ENCODE measurements around the gene KLHL29. TPM values are rescaled to one million over a fixed set of nuclear protein-coding genes. Genes with fewer than 3 reads are reported as not detected.

KLHL29 gene
- polyA plus RNA-seq, 3 donors = 8.5 to 10.0 (median 8.8) TPM

- no peak for DNase-seq (ENCODE audit: low read depth in 3 of 3, low spot score in 2 of 3)
Measured at GRCh38 chr2:23487735-23488492, 102.9 kb downstream of the KLHL29 start.

DNA sequence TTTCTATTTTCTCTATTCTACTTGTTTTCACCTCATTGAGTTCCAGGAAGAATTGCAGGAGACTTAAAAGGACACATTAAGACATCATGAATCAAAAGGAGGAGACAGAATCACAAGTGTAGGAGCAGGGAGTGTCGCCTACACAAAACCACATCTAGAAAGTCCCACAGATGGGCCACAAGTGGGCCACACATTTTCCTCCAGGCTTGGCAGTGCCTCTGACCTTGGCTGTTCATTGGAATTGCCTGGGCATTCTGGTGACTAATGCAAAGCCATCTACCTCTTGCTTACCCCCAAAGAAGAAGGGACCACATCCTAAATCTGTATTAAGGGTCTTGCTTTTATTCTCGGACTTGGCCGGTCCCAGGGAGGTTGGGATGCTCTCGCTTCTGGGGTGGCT is 103.6 kb downstream of the KLHL29 start:
- no peak for DNase-seq (ENCODE audit: low read depth in 3 of 3, low spot score in 2 of 3)

- DNase-seq (ENCODE audit: low read depth in 3 of 3, low spot score in 2 of 3) = no peak
Measured at GRCh38 chr2:23489471-23490322, 104.7 kb downstream of the KLHL29 start.

DNA sequence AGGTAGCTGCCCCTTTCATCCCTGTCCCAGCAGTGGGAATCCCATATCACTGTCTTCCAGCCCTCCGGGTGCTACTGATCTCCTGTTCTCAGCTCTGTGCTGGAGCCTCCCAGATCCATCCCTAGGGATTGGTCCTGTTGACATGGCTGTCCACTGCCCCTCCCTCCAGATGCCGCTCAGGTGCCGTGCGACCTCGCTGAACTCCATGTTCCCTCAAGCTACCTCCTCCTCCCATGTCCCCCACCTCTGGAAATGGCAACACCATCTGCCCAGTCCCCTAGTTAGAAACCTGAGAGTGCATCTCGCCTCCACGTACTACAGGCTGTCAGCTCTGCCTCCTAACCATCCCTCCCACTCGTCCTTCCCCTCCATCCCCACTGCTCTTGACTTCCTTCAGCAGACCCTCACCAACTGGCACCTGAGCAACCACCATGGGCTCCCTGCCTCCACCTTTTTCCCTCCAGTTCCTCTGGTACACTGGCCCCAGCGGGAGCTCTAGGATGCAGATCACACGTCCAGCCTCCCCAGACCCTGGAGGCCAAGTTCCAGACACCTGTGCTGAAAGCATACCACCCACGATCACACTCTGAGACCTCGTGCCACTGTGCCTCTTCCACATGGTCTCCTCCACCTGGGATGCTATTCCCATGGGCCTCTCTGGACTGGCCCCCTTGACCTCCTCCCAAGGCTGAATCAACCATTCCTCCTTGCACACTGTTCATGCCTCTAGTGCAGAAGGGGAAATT is 106.8 kb downstream of the KLHL29 start:
- no peak for DNase-seq (ENCODE audit: low read depth in 3 of 3, low spot score in 2 of 3)

- no peak for DNase-seq (ENCODE audit: low read depth in 3 of 3, low spot score in 2 of 3)
Measured at GRCh38 chr2:23492337-23492675, 107.3 kb downstream of the KLHL29 start.

GRCh38 chr2:23492921-23493320 is 107.9 kb downstream of the KLHL29 start:
- DNase-seq (ENCODE audit: low read depth in 3 of 3, low spot score in 2 of 3) = no peak

- DNase-seq (ENCODE audit: low read depth in 3 of 3, low spot score in 2 of 3) = no peak
Measured at GRCh38 chr2:23493846-23494245, 108.9 kb downstream of the KLHL29 start.

- DNase-seq (ENCODE audit: low read depth in 3 of 3, low spot score in 2 of 3) = no peak
Measured at GRCh38 chr2:23494286-23494685, 109.3 kb downstream of the KLHL29 start.

GRCh38 chr2:23495661-23496114 is 110.7 kb downstream of the KLHL29 start:
- DNase-seq (ENCODE audit: low read depth in 3 of 3, low spot score in 2 of 3) = no peak

DNA sequence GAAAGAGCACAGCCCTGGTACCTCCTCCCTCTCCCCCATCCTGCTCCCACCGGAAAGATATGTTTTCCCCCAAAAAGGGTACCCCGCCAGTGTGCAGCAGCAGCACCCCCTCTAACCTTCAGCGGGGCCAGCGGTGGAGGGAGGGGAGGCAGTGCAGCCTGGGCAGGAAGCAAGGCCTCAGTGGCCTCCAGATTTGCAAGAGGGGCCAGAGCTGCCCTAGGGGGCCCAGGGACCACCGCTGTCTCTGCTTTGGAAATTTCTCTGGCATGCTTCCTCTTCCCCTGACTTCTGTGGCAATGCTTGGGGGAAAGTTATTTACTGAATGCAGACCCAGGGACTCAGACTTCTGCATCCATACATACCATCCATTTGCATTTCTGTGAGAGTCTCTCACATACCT is 111.5 kb downstream of the KLHL29 start:
- DNase-seq (ENCODE audit: low read depth in 3 of 3, low spot score in 2 of 3) = no peak

GRCh38 chr2:23497063-23497462 is 112.1 kb downstream of the KLHL29 start:
- no peak for DNase-seq (ENCODE audit: low read depth in 3 of 3, low spot score in 2 of 3)

- no peak for DNase-seq (ENCODE audit: low read depth in 3 of 3, low spot score in 2 of 3)
Measured at GRCh38 chr2:23497536-23497935, 112.6 kb downstream of the KLHL29 start.

DNA sequence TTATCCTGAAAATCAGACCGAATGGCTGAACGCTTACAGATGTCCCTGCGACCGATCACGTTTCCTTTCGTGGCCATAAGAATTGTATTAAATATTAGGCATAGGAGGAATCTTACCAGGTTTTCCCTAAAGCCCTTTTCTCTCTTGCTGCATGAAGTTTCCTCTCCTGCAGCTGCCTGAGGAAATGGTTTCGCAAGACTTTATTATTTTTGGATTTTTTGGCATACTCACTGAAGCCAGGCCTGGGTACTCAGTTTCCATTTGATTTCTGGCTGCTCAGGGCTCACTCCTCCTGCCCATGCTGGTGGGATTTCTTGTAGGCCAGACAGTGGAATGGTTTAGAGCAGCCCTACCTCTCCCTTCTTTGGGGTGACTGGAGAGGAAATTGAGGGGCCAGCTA is 114.0 kb downstream of the KLHL29 start:
- no peak for DNase-seq (ENCODE audit: low read depth in 3 of 3, low spot score in 2 of 3)

DNA sequence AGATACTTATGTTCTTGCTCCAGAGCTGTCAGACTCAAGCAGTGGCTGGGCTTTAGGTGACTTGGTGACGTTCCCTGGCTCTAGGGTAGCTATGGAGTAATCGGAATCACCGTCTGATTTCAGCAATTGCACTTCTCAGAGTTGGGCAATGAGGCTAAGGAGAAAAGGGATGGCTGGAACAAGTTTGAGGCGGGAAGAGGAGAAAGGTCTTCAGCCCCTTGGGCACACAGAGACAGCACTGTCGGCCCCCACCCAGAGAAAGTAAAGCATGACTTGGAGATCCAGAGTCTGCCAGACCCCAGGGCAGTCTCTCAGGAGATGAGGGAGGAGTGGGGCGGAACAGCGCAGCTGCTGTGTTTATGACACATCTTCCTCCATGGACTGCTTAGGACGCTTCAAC is 114.5 kb downstream of the KLHL29 start:
- no peak for DNase-seq (ENCODE audit: low read depth in 3 of 3, low spot score in 2 of 3)

GRCh38 chr2:23500836-23501235 is 115.9 kb downstream of the KLHL29 start:
- no peak for DNase-seq (ENCODE audit: low read depth in 3 of 3, low spot score in 2 of 3)

GRCh38 chr2:23502096-23502495 is 117.1 kb downstream of the KLHL29 start:
- no peak for DNase-seq (ENCODE audit: low read depth in 3 of 3, low spot score in 2 of 3)

DNA sequence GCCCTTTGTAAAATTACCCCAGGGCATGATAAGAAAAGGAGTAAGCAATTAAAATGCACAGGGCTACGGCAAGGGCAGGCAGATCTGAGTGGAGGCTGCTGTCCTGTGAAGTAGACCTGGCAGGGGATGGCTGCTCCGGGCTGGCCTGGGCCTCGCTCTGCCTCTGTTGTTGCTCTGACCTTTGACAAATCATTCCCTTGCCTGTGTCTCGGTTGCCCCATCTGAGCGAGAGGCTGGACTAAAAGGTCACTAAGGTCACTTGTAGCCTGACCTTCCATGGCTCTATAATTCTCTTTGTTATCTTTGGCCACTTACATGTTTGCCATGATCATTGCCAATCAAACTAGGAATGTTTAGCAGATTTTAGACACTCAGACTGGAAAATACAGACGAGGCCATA is 118.1 kb downstream of the KLHL29 start:
- DNase-seq (ENCODE audit: low read depth in 3 of 3, low spot score in 2 of 3) = no peak

DNA sequence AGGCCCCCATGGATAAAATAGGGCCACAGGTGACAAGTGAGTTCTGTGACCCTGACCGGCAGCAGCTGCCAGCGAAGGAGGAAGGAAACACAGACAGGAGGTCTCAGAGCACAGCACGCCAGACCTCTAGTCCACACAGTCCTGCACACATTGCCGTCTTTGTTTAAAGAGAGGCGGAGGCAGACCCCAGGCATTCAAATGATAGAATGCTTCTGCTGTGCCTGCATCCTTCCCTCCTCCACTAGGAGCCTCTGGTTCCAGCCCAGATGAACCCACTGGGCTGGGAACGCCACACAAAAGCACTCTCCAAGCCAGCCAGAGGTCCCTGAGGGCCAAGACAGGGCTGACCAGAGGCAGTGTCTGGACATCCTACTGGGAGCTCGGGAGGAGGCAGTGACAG is 118.7 kb downstream of the KLHL29 start:
- no peak for DNase-seq (ENCODE audit: low read depth in 3 of 3, low spot score in 2 of 3)

DNA sequence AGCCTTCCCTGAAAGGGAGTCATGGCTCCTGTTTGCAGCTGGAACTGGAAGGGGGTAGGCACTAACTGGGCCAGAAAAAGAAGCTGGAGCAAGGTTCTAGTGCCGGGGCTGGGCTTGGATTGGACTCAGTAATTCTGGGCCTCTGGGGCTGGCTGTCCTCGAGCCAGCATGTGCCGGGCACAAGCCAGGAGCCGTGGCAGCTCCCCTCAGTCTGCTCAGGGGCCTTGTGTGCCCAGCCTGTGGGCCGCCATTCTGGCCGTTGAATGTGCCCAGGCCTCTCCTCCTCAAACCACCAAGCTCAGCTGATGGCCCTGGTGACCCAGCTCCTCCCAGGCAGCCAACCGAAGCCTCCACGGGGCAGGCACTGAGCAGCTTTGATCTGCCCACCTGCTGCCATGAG is 119.6 kb downstream of the KLHL29 start:
- no peak for DNase-seq (ENCODE audit: low read depth in 3 of 3, low spot score in 2 of 3)

GRCh38 chr2:23505218-23505983 is 120.4 kb downstream of the KLHL29 start:
- DNase-seq (ENCODE audit: low read depth in 3 of 3, low spot score in 2 of 3) = no peak

DNA sequence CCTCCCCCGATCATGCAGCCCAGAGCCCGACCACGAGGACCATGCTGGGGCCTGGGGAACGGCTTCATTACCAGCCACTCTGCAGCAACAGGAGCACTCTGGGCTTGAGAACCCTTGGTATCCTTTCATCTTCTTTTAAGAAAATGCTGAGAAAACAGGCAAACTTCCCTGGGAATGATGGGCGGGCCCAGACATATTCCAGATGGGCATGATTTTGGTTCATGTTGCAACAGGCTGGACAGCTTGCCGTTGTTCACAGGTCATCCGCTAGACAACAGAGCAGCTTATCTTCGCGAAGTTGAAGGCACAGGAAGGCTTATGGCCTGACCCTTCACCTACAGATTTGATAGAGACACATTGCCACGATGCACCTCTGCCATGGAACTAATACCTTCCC is 121.0 kb downstream of the KLHL29 start:
- no peak for DNase-seq (ENCODE audit: low read depth in 3 of 3, low spot score in 2 of 3)

Measured in right renal cortex interstitium (tissue), 3 donors.